NCI-H82 treated with DMSO at 0.1 percent for 48 hours (cell line): ENCODE data around the gene NOXA1.
A peak's percentile ranks its signal among the peaks of the same experiment; 100 is the strongest.
"Not testable (repeated sequence)": the region's sequence is repeated elsewhere in the genome, so short reads cannot be mapped to it uniquely, and the experiment has no call there.

Source experiments
- DNase-seq: peaks from one replicate; lab custom pipeline; 2025; ENCODE audit not compliant: unreplicated experiment; lab: John Stamatoyannopoulos, UW

Gene NOXA1

DNA sequence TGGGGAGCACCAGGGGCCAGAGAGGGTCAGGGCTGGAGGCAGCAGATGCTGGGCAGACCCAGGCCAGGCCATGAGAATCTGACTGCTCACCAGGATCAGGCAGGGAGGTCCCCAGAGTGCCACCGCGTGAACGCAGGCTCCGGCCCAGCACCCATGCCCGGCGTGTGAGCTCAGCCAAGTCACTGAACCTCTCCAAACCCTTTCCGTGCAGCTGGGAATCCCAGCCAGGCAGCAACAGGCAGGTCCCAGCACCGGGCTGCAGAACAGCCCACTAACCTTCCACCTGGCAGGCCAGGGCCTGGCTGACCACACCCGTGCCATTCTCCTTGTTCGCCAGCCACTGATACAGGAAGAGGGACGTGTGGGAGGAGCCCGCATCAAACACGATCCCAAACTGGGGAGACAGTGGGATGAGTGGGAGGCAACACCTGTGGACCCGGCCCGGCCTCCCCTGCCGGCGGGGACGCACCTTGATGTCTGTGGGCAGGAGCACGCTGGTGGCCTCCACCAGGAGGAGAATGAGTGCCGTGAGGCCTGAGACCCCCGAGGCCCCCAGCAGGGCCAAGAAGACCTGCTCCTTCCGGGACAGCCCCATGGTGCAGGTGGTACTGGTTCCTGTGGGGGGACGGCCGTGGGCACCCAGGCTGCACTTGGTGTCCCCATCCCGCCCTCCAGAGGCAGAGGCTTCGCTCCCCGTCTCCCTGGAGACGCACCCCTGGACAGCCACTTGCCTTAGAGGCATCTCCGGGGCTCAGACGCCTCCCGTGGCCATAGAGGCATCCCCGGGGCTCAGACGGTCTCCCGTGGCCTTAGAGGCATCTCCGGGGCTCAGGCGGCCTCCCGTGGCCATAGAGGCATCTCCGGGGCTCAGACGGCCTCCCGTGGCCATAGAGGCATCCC is 14.7 kb downstream of the NOXA1 start:
- no peak for DNase-seq

DNA sequence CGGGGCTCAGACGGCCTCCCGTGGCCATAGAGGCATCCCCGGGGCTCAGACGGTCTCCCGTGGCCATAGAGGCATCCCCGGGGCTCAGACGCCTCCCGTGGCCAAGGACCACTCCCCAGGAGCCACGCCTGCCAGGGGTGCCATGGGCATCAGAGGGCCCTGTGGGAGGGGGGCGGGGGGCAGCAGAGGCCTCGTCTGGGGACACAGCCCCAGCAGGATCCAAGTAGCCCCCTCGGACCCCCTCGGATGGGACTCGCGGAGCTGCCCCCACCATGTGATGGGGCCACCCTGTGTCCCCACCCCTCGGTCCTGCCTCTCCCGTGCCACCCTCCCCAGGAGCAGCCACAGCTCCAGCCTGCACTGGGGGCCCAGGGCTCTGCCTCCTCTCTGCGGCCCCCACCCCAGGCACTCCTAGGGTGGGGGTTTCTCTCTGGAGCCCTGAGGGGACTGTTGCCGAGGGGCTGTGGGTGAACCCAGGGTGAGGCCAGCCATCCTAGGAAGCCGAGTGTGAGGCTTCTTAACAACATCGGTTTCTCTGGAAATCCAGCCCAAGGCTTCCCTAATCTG is 15.5 kb downstream of the NOXA1 start:
- DNase-seq = peak; percentile 23

DNA sequence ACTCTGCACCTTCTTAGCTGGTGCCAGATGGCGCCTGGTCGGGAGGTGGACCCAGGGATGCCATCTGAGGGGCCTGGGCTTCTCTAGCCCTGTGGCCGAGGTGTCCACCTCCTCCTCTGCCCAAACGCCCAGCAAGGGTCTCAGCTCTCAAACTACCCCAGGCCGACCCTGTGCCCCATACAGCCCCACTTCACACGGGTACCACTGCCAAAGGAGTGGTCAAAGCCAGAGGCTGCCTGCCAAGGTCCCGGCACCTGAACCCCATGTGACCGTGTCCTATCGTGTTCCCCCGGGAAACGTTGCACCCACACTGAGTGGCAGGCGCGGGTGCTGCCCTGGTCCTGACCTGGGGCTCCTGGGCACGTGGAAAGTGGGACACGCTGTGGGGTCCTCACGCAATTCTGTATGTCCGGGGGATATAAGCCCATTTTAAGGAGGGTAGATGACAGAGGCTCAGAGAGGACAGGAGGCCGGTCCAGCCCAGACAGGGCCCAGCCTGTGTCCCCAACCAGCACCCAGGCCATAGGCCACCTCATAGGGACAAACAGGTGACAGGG is 16.0 kb downstream of the NOXA1 start:
- DNase-seq = no peak

GRCh38 chr9:137441289-137441934 is 18.2 kb downstream of the NOXA1 start, which contains the start of gene ENTPD8:
Gene ENTPD8, minus strand, starts transcription at chr9:137441357. Its CDS starts 3,072 bp downstream, at chr9:137438285.
- DNase-seq = no peak

- no peak for DNase-seq
Measured at GRCh38 chr9:137441935-137442321, 18.7 kb downstream of the NOXA1 start.

GRCh38 chr9:137444106-137444790 is 21.1 kb downstream of the NOXA1 start:
- no peak for DNase-seq

- peak; percentile 34 for DNase-seq
Measured at GRCh38 chr9:137445275-137445807, 22.1 kb downstream of the NOXA1 start.

DNA sequence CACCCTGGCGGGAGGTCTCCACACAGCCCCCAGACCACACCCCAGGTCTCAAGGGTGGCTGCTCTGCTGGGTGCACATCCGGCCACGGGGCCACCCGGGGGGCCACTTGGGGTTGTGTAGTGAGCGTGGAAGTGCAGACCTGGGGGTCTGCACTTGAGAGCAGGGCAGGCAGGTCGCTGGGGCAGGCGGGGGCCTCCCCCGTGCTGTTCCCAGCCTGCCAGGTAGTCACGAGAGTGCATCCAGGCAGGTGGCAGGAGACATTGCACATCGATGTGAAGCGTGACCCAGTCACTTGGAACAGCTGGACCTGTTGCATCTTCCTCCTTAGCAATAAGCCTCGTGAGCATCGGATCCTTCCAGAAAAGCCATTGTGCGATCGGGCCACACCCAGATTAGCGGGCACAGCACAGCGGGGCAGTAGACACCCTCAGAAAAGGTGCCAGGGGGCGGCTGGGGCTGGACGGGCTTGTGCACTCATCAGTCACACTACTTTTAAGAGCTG is 22.8 kb downstream of the NOXA1 start:
- no peak for DNase-seq

DNA sequence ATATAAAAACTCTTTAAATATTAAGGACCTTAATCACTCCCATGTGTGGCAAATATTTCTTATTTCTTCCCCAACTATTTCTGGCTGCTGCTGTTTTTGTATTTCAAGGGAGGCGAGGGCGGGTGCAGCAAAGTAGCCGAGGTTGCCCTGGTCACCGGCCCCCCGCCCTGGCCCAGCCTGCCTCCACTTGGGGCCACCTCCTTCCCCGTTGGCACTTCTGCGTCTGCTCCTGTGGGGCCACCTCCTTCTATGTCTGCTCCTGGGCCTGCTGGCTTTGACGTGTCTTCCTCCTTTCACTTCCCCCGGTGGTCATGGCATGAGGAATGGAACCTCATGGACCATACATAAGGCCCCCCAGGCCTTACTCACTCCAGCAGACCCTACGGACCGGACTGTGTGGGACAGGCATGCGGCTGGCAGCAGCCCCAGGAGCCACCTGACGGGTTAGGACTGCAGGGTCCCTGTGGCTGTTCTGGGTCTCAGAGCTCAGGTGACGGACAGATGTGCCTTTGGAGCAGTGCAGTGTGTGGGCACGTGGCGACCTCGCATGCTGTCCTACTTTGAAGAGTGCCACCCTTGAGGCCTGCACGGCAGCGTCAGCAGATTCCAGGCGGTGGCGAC is 23.8 kb downstream of the NOXA1 start:
- no peak for DNase-seq

GRCh38 chr9:137447722-137448601 is 24.8 kb downstream of the NOXA1 start:
- DNase-seq = no peak

DNA sequence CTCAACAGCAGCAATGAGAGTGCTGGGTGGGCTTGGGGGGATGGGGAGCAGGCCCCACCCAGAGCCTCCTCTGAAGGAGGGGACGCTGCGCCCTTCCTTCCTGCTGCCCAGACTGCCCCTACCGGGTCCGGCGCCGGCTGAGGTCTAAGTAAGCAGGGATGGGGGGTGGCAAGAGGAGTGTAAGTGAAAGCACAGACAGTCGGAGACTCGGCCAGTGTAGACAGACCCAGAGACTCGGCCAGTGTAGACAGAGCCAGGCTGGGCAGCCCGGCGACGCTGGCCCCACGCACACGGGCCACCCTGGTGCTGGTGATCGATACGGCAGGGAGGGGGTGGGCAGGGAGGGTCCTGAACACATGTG is 25.4 kb downstream of the NOXA1 start:
- no peak for DNase-seq

DNA sequence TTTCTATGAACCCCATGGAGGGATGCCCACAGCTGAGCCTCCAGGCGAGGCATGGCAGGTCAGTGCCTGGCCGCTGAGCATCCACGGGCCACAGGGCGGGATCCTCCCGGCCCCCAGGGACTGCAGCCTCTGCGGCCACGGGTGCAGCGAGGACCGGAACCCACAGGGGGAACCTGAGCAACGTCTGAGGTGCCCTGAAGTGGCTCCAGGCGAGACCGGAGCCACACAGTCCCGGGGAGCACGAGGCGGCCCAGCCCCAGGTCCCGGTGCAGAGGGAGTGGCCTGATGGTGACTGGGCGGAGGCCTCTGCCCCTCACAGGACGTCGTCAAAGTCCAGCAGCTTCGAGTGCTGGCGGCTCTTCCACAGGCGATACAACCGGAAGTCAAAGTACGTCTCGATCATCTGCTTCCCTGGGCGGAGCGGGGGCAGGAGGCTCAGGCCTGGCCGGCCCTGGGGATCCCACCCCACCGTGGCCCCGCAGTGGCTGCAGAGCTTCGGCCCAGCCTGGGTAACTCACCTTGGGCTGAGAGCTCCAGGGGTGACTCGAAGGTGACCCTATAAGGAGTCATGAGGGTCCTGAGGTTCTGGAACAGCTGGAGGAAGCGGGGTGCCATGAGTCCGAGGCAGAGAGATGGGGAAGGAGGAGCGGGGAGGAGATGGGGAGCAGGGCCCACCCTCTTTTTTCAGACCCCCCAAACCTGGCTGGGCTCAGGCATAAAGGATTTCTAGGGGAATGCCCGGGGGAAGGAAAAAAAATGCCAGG is 26.1 kb downstream of the NOXA1 start:
- no peak for DNase-seq

- no peak for DNase-seq
Measured at GRCh38 chr9:137449931-137450538, 26.8 kb downstream of the NOXA1 start.

DNA sequence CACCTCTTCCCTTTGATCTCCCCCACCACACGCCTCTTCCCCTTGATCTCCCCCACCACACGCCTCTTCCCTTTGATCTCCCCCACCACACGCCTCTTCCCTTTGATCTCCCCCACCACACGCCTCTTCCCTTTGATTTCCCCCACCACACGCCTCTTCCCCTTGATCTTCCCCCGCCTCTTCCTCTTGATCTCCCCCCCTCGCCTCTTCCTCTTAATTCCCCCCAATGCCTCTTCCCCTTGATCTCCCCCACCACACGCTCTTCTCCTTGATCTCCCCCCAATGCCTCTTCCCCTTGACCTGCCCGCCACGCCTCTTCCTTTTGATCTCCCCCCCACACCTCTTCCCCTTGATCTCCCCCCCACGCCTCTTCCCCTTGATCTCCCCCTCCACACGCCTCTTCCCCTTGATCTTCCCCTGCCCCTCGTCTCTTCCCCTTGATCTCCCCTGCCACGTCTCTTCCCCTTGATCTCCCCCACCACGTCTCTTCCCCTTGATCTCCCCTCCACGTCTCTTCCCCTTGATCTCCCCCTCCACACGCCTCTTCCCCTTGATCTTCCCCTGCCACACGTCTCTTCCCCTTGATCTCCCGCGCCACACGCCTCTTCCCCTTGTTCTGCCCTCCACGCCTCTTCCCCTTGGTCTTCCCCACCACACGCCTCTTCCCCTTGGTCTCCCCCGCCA is 27.5 kb downstream of the NOXA1 start:
- DNase-seq = not testable (repeated sequence)

GRCh38 chr9:137451264-137452005 is 28.2 kb downstream of the NOXA1 start:
- not testable (repeated sequence) for DNase-seq

- DNase-seq = no peak
Measured at GRCh38 chr9:137452006-137452760, 29.0 kb downstream of the NOXA1 start.
